ENCODE measurements around the gene CAPZB.

Gene CAPZB

GRCh38 chr1:19456968-19457441 lies 28.3 kb downstream of the CAPZB start:
- TF ChIP-seq ZNF565 (CRISPR knock-in tag; conservative IDR thresholded peaks at IDR 0.05; ENCODE audit: low read depth) (no peak), POU6F1 (CRISPR knock-in tag; IDR thresholded peaks at IDR 0.05; ENCODE audit: borderline replicate concordance, low read depth) (no peak), CSRNP3 (CRISPR knock-in tag; IDR thresholded peaks at IDR 0.05) (no peak), BACH2 (CRISPR knock-in tag; IDR thresholded peaks at IDR 0.05; ENCODE audit: borderline replicate concordance) (no peak), OSR1 (CRISPR knock-in tag; IDR thresholded peaks at IDR 0.05) (no peak), ISL1 (CRISPR knock-in tag; IDR thresholded peaks at IDR 0.05) (no peak)
- ATAC-seq: no peak

- ATAC-seq: no peak
- TF ChIP-seq OSR1 (CRISPR knock-in tag; IDR thresholded peaks at IDR 0.05): no peak
- 0 out of 2 replicates have a peak, but pooled peaks have one; percentile 27 for TF ChIP-seq TSHZ2 (CRISPR knock-in tag; IDR thresholded peaks at IDR 0.05)
Observed at GRCh38 chr1:19455353-19455752, 30.0 kb downstream of the CAPZB start.

- no peak for TF ChIP-seq ZNF565 (CRISPR knock-in tag; conservative IDR thresholded peaks at IDR 0.05; ENCODE audit: low read depth)
- no peak for TF ChIP-seq GLIS3 (CRISPR knock-in tag; IDR thresholded peaks at IDR 0.05)
- TF ChIP-seq ESRRG (CRISPR knock-in tag; IDR thresholded peaks at IDR 0.05): no peak
- TF ChIP-seq TCF4 (CRISPR knock-in tag; IDR thresholded peaks at IDR 0.05; ENCODE audit: borderline replicate concordance): no peak
Observed at GRCh38 chr1:19454265-19455146, 30.8 kb downstream of the CAPZB start.

GRCh38 chr1:19453741-19454201 lies 31.6 kb downstream of the CAPZB start:
- TF ChIP-seq PPARA (CRISPR knock-in tag; IDR thresholded peaks at IDR 0.05; ENCODE audit: borderline replicate concordance) (no peak), ZNF8 (CRISPR knock-in tag; IDR thresholded peaks at IDR 0.05) (no peak), ZNF565 (CRISPR knock-in tag; conservative IDR thresholded peaks at IDR 0.05; ENCODE audit: low read depth) (no peak), TOX (CRISPR knock-in tag; IDR thresholded peaks at IDR 0.05; ENCODE audit: borderline replicate concordance) (no peak), CSDC2 (CRISPR knock-in tag; IDR thresholded peaks at IDR 0.05) (no peak), TSHZ2 (CRISPR knock-in tag; IDR thresholded peaks at IDR 0.05) (no peak), ZFP3 (CRISPR knock-in tag; IDR thresholded peaks at IDR 0.05) (no peak), BACH2 (CRISPR knock-in tag; IDR thresholded peaks at IDR 0.05; ENCODE audit: borderline replicate concordance) (no peak), ISL1 (CRISPR knock-in tag; IDR thresholded peaks at IDR 0.05) (no peak), ARNTL (CRISPR knock-in tag; IDR thresholded peaks at IDR 0.05; ENCODE audit: borderline replicate concordance, low read depth) (no peak), CSRNP3 (CRISPR knock-in tag; IDR thresholded peaks at IDR 0.05) (no peak), GLIS3 (CRISPR knock-in tag; IDR thresholded peaks at IDR 0.05) (no peak)
- no peak for ATAC-seq

More at GRCh38 chr1:19454265-19455146, 30.8 kb downstream of the CAPZB start:
- no peak for ATAC-seq

All from SK-N-SH treated with all-trans-retinoic acid at 6 μM for 48 hours (cell line).